Measurements from ENCODE around the gene MYT1. TPM values are rescaled to one million over a fixed set of nuclear protein-coding genes. Genes with fewer than 3 reads are reported as not detected.

The MYT1 gene
- total RNA-seq, 4 donors from 2014 or later, result 0.34 TPM; not detected in 3

- Histone ChIP-seq H3K36me3 (no peaks in the 10 kb centered on the region), H3K27me3 (peaks cover 17% of the 10 kb centered on the region), H3K4me1 (no peaks in the 10 kb centered on the region), H3K4me3 (no peak overlapping the region), H3K27ac (no peak overlapping the region), H3K9me3 (no peaks in the 10 kb centered on the region)
- DNase-seq (ENCODE audit: low spot score in 2 of 2), result peak; percentile 16 to 50
- no peak for TF ChIP-seq POLR2AphosphoS5 (IDR thresholded peaks at IDR 0.05)
- no peak for TF ChIP-seq EP300 (IDR thresholded peaks at IDR 0.05)
- no peak for TF ChIP-seq POLR2A (IDR thresholded peaks at IDR 0.05)
- TF ChIP-seq CTCF (IDR thresholded peaks at IDR 0.05), result no peak
- WGBS, result 80% methylated on average over 32 of the region's 32 CpGs
Observed at GRCh38 chr20:64136004-64136710, 28.1 kb upstream of the MYT1 start.

GRCh38 chr20:64137598-64138031, 26.6 kb upstream of the MYT1 start:
- peak; percentile 44 to 53 for DNase-seq (ENCODE audit: low spot score in 2 of 2)
- 74% methylated on average over 5 of the region's 6 CpGs for whole genome bisulfite sequencing
- H3K4me1 ChIP-seq, result no peaks in the 10 kb centered on the region
- H3K4me3 ChIP-seq, result no peak overlapping the region
- no peak overlapping the region for H3K27ac ChIP-seq
- no peaks in the 10 kb centered on the region for H3K9me3 ChIP-seq
- peaks cover 29% of the 10 kb centered on the region for H3K27me3 ChIP-seq
- H3K36me3 ChIP-seq, result no peaks in the 10 kb centered on the region
- TF ChIP-seq CTCF (IDR thresholded peaks at IDR 0.05), result no peak
- TF ChIP-seq POLR2A (IDR thresholded peaks at IDR 0.05), result no peak

GRCh38 chr20:64138276-64138815, 25.9 kb upstream of the MYT1 start:
- TF ChIP-seq EP300 (IDR thresholded peaks at IDR 0.05), result no peak
- TF ChIP-seq CTCF (IDR thresholded peaks at IDR 0.05), result no peak
- TF ChIP-seq POLR2A (IDR thresholded peaks at IDR 0.05), result no peak
- TF ChIP-seq POLR2AphosphoS5 (IDR thresholded peaks at IDR 0.05), result no peak
- no peaks in the 10 kb centered on the region for H3K4me1 ChIP-seq

GRCh38 chr20:64139199-64140060, 24.8 kb upstream of the MYT1 start:
- Histone ChIP-seq H3K4me3 (no peak overlapping the region), H3K27me3 (peaks cover 27% of the 10 kb centered on the region), H3K9me3 (no peaks in the 10 kb centered on the region), H3K27ac (no peak overlapping the region), H3K36me3 (no peaks in the 10 kb centered on the region), H3K4me1 (no peaks in the 10 kb centered on the region)
- TF ChIP-seq CTCF (IDR thresholded peaks at IDR 0.05), result no peak
- no peak for TF ChIP-seq POLR2A (IDR thresholded peaks at IDR 0.05)
- TF ChIP-seq EP300 (IDR thresholded peaks at IDR 0.05), result no peak
- TF ChIP-seq POLR2AphosphoS5 (IDR thresholded peaks at IDR 0.05), result no peak
- 81% methylated on average over 14 of the region's 21 CpGs for WGBS
- peak; percentile 44 to 64 for DNase-seq (ENCODE audit: low spot score in 2 of 2)

More at GRCh38 chr20:64138276-64138815, 25.9 kb upstream of the MYT1 start:
- H3K4me3 ChIP-seq, result no peak overlapping the region
- DNase-seq (ENCODE audit: low spot score in 2 of 2), result peak; percentile 14 to 37
- H3K27me3 ChIP-seq, result peaks cover 31% of the 10 kb centered on the region
- H3K36me3 ChIP-seq, result no peaks in the 10 kb centered on the region
- H3K9me3 ChIP-seq, result no peaks in the 10 kb centered on the region
- 75% methylated on average over 18 of the region's 18 CpGs for WGBS
- H3K27ac ChIP-seq, result no peak overlapping the region
